ENCODE results near the gene PLET1.

Gene PLET1

DNA sequence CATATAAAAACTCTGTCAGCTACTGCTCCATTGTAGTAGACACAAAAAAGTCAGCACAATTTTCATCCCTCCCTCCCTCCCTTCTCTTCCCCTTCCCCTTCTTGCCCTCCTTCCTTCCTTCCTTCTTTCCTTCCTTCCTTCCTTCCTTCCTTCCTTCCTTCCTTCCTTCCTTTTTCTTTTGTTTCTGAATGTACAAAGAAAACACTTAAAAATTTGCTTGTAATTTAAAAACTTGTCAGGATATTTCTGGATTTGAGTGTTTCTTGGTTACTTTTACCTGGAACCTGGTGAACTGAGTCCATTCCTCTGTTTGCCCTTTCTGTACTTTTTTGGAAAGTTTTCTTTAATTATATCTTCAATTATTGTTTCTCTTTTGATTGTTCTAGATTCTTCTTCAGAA, 31.5 kb upstream of the PLET1 start:
- Mint-ChIP-seq H3K27ac (no peak overlapping the region), H3K4me3 (no peak overlapping the region), H3K36me3 (peaks cover 11% of the 10 kb centered on the region), H3K27me3 (no peaks in the 10 kb centered on the region), H3K4me1 (peaks cover 41% of the 10 kb centered on the region), H3K9me3 (no peaks in the 10 kb centered on the region)

DNA sequence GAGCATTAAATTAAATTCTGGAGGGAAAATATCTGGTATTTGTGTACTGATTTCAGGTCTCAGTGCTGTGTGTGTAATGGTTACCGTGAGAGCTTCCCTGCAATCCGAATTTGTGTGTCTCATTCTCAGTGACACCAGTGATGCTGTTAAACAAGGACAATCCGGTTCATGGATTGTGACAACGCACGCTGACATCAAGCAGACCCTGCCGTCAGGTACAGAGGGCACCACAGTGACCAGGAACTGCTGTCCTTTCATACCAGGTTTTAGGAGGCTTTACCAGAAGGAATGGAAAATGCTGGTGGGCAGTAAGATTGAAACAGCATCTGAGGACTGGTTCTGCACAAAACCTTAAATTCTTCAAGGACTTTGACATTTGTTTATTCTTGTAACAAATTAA, 30.5 kb upstream of the PLET1 start:
- Mint-ChIP-seq H3K27me3 (no peaks in the 10 kb centered on the region), H3K36me3 (peaks cover 11% of the 10 kb centered on the region), H3K27ac (no peak overlapping the region), H3K4me1 (peaks cover 31% of the 10 kb centered on the region), H3K9me3 (no peaks in the 10 kb centered on the region), H3K4me3 (no peak overlapping the region)

DNA sequence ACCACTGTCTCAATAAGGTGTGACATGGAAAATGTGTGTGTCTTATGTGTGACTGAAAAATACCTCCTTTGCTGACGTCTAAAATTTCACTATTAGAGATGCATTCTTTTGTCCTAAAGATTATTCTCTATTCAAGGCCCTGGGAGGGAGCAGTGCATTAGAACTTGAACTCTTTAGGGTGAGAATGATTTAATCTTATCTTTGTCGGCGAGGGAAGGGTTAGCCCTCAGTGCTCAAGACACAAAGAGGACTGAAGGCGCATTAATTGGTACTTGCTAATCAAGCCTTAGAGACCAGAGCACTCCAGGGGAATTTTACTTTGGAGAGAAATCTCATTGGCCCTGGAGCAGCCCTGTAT, 29.8 kb upstream of the PLET1 start:
- H3K36me3 Mint-ChIP-seq, result peaks cover 11% of the 10 kb centered on the region
- H3K4me3 Mint-ChIP-seq, result peak overlapping the region; percentile 71
- no peak overlapping the region for H3K27ac Mint-ChIP-seq
- H3K27me3 Mint-ChIP-seq, result no peaks in the 10 kb centered on the region
- peaks cover 27% of the 10 kb centered on the region for H3K4me1 Mint-ChIP-seq
- no peaks in the 10 kb centered on the region for H3K9me3 Mint-ChIP-seq

DNA sequence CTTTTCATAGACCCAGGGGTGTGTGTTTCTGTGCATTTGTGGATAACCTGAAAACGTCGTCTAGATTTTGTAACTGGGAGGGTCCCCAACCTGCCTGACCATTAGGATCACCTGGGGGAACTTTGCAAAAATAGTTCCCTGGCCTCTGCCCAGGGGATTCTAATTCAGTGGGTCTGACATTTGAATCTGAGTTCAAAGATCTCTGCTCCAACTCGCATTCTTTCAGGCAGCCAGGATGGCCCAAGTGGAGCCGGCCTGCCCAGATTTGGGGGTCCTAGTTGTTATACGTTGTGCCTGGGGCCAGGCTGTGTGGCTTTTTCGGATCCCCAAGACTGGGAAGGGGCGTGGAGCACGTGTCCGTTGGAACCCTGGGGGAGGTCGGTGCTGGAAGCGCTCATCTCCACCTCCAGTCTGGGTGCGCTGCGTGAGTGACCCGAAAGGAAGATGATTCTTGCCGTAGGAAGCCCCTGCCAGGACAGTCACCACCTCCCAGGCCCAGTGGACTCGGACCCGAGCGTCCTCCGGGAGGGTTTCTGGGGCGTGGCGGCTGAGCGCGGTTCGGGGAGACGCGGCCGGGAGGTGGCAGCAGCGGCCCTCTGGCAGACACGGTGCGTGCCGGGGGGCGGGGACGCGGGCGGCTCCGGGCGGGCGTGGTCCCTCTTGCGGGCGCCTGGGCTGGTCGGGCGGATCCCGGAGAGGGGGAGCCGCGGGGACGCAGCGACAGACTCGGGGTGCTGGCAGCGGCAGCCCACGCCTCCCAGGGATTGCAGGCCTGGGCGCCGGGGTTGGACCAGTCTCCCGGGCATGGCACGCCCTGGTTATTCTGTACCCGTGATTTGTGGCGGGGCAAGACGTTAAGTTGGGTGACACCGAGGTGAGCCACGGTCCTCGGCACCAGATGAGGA, 29.2 kb upstream of the PLET1 start:
- H3K27me3 Mint-ChIP-seq, result no peaks in the 10 kb centered on the region
- H3K4me1 Mint-ChIP-seq, result peaks cover 27% of the 10 kb centered on the region
- H3K9me3 Mint-ChIP-seq, result no peaks in the 10 kb centered on the region
- peaks cover 13% of the 10 kb centered on the region for H3K36me3 Mint-ChIP-seq
- H3K27ac Mint-ChIP-seq, result peak overlapping the region; percentile 46
- H3K4me3 Mint-ChIP-seq, result peak overlapping the region; percentile 82

DNA sequence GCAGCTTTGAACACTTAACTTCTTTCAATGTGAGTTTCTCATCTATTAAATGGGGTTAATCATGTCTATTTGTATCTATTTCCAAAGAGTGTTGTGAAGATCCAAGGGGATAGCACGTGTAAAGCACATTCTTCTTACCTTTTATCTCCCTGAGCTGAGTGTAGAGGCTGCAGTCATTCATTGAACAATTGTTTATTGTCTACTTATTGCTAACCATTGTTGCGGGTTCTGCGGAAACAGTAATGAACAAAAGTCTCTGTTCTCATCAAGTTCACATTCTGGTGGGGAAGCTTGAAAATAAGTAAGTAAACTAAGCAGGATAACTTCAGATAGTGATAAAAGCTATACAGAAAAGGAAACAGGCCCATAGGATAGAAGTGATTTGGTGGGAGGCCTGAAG, 27.4 kb upstream of the PLET1 start:
- Mint-ChIP-seq H3K27ac (no peak overlapping the region), H3K4me1 (peaks cover 27% of the 10 kb centered on the region), H3K9me3 (no peaks in the 10 kb centered on the region), H3K36me3 (peaks cover 10% of the 10 kb centered on the region), H3K27me3 (no peaks in the 10 kb centered on the region), H3K4me3 (no peak overlapping the region)

DNA sequence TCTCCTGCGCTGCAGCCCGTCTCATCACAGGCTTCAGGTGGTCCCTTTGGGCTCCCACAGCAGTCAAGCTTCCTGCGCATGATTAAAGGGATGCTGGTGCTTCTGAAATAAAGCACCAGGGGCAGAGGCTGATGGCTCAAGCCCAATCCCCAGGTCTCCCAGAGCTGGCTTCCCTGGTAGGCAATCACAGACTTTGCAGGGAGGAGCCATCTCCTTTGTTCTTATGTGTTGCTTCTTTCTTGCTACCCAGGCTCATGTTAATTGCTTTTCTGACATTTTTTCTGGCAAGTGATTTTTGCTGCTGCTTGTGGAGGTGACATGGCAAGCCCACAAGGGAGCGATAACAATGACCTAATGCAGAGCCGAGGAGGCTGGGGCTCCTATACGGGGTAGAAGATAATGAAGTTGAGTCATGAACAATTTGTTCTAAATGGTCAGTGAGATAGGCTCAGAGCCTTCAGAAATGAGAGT, 25.2 kb upstream of the PLET1 start:
- Mint-ChIP-seq H3K9me3 (no peaks in the 10 kb centered on the region), H3K4me3 (no peak overlapping the region), H3K36me3 (peaks cover 2% of the 10 kb centered on the region), H3K4me1 (peaks cover 12% of the 10 kb centered on the region), H3K27ac (no peak overlapping the region), H3K27me3 (no peaks in the 10 kb centered on the region)

DNA sequence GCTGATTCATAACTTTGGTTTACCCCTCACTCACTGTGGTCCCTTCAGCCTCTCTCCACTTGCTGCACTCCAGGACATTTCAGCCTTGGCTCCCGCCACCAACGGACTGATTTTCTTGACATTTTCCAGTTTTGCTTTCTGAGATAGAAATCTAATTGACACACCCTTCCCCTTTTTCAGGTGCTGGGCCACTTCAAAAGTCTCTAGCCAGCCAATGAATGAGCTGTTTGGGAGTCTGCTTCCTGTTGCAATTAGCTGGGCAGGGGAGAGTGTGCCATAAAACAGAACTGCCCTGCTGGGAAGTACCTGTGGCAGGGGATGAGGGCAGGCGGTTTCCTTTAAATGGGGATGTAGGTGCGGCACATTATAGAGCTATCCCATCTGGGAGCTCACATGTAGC, 21.1 kb upstream of the PLET1 start:
- no peaks in the 10 kb centered on the region for H3K27me3 Mint-ChIP-seq
- H3K9me3 Mint-ChIP-seq, result no peaks in the 10 kb centered on the region
- no peak overlapping the region for H3K27ac Mint-ChIP-seq
- peaks cover 10% of the 10 kb centered on the region for H3K4me1 Mint-ChIP-seq
- H3K36me3 Mint-ChIP-seq, result peaks cover 2% of the 10 kb centered on the region
- no peak overlapping the region for H3K4me3 Mint-ChIP-seq

DNA sequence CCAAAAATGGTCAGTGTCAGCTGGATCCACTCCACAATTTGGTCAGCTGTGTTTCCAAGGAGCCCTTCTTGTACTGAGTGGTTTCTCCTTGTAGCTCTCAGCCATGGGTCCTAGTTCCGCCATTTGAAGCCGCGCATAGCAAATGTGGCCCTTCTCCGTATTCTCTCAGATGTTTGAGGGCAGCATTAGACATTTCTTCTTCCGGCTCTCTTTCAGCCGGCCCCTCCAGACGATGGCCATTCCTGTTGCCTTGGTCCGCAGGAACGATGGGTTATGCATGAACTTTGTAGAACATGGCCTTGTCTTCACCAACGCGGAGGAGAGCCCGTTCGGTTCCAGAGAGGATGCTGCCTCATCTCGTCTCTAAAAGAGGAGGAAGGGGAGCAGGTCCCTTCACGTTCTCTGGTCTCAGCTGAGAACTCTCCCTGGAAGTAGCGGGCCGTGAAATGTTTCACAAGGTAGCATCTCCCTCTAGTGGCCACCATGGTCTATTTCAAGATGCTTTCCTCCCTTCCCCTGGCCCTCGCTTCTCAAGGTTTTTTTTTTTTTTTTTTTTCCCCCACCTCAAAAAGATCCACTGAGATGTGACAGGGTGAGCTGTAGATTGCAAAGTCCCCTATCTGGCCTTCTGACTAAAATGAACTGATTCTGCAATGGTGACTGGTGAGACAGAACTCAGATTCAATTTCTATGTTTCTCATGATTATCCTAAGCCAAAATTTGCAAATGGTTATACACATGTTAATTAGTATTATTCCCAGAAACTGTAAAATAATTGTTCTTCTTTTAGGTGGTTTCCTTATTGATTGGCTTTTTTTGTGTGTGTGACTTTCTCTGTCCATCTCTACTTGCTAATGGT, 19.8 kb upstream of the PLET1 start:
- no peaks in the 10 kb centered on the region for H3K27me3 Mint-ChIP-seq
- peaks cover 4% of the 10 kb centered on the region for H3K36me3 Mint-ChIP-seq
- H3K9me3 Mint-ChIP-seq, result no peaks in the 10 kb centered on the region
- H3K27ac Mint-ChIP-seq, result peak overlapping the region; percentile 35
- peaks cover 10% of the 10 kb centered on the region for H3K4me1 Mint-ChIP-seq
- H3K4me3 Mint-ChIP-seq, result peak overlapping the region; percentile 94

DNA sequence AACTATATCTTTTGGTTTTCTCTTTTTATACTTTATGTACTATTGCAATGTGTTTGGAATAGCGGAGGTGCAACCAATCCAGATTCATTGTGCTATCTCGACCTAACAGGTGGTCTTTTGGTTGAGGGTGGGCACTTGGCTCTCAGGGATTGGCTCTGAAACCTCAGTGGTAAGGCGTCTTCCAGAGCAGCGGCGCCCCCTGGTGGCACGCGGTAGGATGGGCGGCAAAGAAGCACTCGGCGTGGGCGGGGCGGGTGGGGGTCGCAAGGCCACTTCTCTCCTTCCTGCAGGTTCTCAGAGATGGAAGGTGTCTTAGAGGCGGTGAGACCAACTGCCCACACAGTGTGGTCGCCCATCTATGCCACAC, 19.2 kb upstream of the PLET1 start:
- Mint-ChIP-seq H3K27me3 (no peaks in the 10 kb centered on the region), H3K36me3 (peaks cover 2% of the 10 kb centered on the region), H3K9me3 (no peaks in the 10 kb centered on the region), H3K4me1 (peaks cover 10% of the 10 kb centered on the region), H3K4me3 (peak overlapping the region; percentile 94), H3K27ac (no peak overlapping the region)

DNA sequence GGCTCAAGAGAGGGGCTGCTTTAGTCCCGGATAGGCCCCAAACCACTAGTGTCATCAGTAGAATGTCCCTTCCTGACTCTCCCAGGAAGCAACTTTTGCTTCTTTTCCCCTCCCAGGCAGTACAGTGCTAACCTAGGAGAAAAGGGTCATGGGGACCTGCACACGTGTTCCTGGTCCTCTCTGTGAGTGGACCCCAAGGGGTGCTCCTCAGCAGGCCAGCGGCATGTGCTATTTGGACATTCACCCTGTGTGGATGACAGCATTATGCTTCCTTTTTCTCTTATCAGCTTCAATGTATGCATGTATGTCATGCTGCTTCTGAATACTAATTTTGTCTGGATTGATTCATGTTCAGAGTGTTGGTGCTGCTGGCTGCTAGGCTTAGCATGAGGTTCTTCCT, 18.1 kb upstream of the PLET1 start:
- peaks cover 2% of the 10 kb centered on the region for H3K36me3 Mint-ChIP-seq
- H3K4me3 Mint-ChIP-seq, result no peak overlapping the region
- peaks cover 10% of the 10 kb centered on the region for H3K4me1 Mint-ChIP-seq
- no peaks in the 10 kb centered on the region for H3K9me3 Mint-ChIP-seq
- no peak overlapping the region for H3K27ac Mint-ChIP-seq
- H3K27me3 Mint-ChIP-seq, result no peaks in the 10 kb centered on the region

DNA sequence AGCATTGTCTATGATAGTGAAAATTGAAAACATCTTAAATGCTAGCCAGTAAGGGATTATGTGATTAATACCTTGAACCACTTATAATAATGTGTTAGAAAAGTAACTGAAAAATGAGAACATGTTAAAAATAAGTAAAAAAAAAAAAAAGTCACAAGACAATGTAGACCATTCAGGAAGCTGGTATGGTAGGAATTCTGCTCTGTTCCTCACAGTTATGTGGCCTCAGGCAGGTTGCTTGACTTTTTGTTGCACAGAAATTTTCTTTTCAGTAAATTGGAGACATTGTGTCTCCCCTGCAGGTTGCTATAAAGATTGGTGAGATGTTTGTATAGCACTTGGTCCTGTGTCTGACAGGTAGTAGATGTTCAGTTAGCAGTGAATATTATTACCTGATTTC, 17.3 kb upstream of the PLET1 start:
- no peak overlapping the region for H3K27ac Mint-ChIP-seq
- H3K4me3 Mint-ChIP-seq, result no peak overlapping the region
- peaks cover 10% of the 10 kb centered on the region for H3K4me1 Mint-ChIP-seq
- H3K27me3 Mint-ChIP-seq, result no peaks in the 10 kb centered on the region
- H3K9me3 Mint-ChIP-seq, result no peaks in the 10 kb centered on the region
- H3K36me3 Mint-ChIP-seq, result peaks cover 2% of the 10 kb centered on the region

DNA sequence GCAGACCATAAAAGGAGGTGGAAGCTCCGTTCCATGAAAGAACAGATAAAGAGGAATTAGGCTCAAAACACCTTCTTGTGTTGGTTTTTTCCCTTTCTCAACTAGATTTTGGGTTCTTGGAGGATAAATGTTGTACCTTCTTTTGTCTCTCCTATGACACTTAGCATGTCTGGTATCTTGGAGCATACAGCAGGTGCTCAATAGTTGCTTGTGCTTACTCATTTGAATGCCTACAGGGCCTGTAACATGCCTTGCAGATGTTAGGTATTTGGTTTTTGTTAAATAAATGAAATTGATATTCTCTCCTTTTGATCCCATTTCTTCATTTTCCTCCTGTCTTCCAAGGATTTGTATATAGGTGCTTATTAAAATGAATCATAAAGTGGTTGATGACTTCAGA, 16.4 kb upstream of the PLET1 start:
- Mint-ChIP-seq H3K4me3 (no peak overlapping the region), H3K4me1 (peaks cover 10% of the 10 kb centered on the region), H3K27ac (no peak overlapping the region), H3K36me3 (peaks cover 2% of the 10 kb centered on the region), H3K27me3 (no peaks in the 10 kb centered on the region), H3K9me3 (no peaks in the 10 kb centered on the region)

DNA sequence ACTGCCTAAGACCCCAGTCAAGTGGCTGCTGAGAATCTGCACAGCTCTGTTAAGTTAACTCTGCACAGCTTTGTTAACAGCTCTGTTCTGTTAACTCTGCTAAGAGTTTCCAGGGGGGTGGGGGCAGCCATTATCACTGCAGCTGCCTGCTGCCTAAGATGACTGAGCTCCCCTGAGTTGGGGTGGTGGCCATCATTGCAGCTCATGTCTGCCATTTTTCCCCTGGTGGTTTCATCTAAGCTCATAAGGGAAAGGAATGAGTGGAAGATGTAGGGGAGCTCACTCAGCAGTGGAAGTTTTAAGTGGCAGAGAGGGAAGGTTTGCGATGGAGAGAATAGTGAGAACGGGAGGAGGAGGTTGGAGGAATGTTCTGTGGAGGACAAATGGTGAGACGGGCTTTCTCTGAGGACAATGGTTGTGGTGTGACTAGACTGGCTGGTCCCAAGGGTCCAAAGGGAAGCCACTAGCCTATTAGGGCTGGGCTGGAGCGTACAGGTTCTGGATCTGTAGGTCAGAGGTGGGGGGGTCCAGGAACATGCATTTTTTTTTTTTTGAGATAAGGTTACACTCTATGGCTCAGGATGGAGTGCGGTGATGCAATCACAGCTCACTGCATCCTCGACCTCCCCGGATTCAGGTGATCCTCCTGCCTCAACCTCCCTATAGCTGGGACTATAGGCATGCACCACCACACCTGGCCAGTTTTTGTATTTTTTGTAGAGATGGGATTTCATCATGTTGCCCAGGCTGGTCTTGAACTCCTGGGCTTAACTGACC, 13.5 kb upstream of the PLET1 start:
- H3K36me3 Mint-ChIP-seq, result peaks cover 2% of the 10 kb centered on the region
- H3K27ac Mint-ChIP-seq, result no peak overlapping the region
- H3K9me3 Mint-ChIP-seq, result no peaks in the 10 kb centered on the region
- H3K4me1 Mint-ChIP-seq, result no peaks in the 10 kb centered on the region
- no peak overlapping the region for H3K4me3 Mint-ChIP-seq
- H3K27me3 Mint-ChIP-seq, result no peaks in the 10 kb centered on the region

DNA sequence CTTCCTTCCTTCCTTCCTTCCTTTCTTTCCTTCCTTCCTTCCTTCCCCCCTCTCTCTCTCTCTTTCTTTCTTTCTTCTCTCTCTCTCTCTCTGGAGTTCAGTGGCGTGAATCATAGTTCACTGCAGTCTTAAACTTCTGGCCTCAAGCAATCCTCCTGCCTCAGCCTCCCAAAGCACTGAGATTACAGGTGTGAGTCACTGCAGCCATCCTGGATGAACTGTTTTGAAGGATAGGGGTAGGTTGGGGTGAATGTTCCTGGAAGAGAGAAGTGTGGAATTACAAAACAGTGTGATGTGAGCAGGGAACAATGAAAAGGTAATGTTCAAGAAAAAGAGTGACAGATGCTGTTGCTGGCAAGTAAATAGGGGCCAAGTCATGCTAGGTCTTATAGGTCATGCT, 12.4 kb upstream of the PLET1 start:
- Mint-ChIP-seq H3K27me3 (no peaks in the 10 kb centered on the region), H3K36me3 (peaks cover 2% of the 10 kb centered on the region), H3K4me1 (no peaks in the 10 kb centered on the region), H3K27ac (no peak overlapping the region), H3K4me3 (no peak overlapping the region), H3K9me3 (no peaks in the 10 kb centered on the region)

DNA sequence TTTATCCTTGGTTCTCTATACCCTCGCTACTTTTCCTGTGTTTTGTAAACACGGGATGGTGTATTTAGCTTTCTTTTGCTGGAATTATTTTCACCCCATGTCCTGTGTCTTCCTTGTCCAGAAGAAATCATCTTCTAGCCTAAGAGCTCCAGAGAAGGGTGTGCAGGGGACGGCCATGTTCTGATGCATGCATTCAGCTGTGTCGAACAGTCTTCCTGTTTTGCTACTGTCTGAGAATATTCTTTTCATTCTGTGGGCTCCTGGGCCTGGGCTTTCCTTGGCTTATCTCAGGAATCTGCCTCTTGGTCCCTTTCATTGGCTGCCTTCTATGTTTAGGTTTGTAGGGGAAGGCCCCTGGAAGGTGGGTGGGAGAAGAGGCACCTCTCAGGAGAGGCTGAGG, 10.6 kb upstream of the PLET1 start:
- peaks cover 2% of the 10 kb centered on the region for H3K36me3 Mint-ChIP-seq
- no peak overlapping the region for H3K27ac Mint-ChIP-seq
- no peak overlapping the region for H3K4me3 Mint-ChIP-seq
- no peaks in the 10 kb centered on the region for H3K9me3 Mint-ChIP-seq
- H3K4me1 Mint-ChIP-seq, result no peaks in the 10 kb centered on the region
- no peaks in the 10 kb centered on the region for H3K27me3 Mint-ChIP-seq

All from activated naive CD4-positive, alpha-beta T cell treated with anti-CD3 and anti-CD28 coated beads, Interleukin-2, amount 50 U/mL, for 24 hours (primary cell).